ENCODE results near the gene SGCA.

Gene SGCA

DNA sequence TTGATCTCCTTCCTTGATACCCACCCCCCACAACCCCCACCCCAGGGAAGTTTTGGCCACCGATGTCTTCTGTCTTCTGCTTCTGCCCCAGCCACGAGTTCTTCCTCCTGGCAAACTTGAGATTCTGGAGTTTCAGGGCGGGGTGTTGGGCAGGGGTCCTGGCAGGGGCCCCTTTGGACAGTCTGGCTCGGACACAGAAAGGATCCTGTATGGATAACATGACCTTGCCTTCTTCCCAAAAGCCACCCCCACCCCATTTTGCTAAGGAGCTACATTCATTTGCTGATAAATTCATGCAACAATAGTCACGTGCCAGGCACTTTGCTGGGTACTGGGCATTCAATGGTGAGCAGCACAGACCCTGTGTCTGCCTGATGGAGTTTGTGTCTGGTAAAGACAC, 41.5 kb downstream of the SGCA start:
- no peaks in the 10 kb centered on the region for H3K79me2 ChIP-seq (ENCODE audit: control insufficient read depth, low read length)
- no peaks in the 10 kb centered on the region for H4K20me1 ChIP-seq (ENCODE audit: control insufficient read depth, insufficient read depth, low read depth, low read length)
- H3K9me2 ChIP-seq (replicated peaks; ENCODE audit: control insufficient read depth, low read length) = no peaks in the 10 kb centered on the region
- H3K36me3 ChIP-seq (ENCODE audit: control insufficient read depth, low read length) = no peaks in the 10 kb centered on the region
- TF ChIP-seq EZH2phosphoT487 (IDR thresholded peaks at IDR 0.05; ENCODE audit: borderline replicate concordance, low read length) = no peak
- TF ChIP-seq, protein P1, sequence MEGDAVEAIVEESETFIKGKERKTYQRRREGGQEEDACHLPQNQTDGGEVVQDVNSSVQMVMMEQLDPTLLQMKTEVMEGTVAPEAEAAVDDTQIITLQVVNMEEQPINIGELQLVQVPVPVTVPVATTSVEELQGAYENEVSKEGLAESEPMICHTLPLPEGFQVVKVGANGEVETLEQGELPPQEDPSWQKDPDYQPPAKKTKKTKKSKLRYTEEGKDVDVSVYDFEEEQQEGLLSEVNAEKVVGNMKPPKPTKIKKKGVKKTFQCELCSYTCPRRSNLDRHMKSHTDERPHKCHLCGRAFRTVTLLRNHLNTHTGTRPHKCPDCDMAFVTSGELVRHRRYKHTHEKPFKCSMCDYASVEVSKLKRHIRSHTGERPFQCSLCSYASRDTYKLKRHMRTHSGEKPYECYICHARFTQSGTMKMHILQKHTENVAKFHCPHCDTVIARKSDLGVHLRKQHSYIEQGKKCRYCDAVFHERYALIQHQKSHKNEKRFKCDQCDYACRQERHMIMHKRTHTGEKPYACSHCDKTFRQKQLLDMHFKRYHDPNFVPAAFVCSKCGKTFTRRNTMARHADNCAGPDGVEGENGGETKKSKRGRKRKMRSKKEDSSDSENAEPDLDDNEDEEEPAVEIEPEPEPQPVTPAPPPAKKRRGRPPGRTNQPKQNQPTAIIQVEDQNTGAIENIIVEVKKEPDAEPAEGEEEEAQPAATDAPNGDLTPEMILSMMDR (IDR thresholded peaks at IDR 0.05; ENCODE audit: low read depth, low read length, poor library complexity, severe bottlenecking) = no peak
- no peak overlapping the region for H3K4me3 ChIP-seq (ENCODE audit: low read length)
- H3K27me3 ChIP-seq (ENCODE audit: control insufficient read depth, low read length) = peaks cover 77% of the 10 kb centered on the region
- no peaks in the 10 kb centered on the region for H3K9me3 ChIP-seq (ENCODE audit: control insufficient read depth, insufficient read depth, low read length)
- no peak overlapping the region for H3K27ac ChIP-seq (ENCODE audit: low read depth, low read length)
- H3K4me2 ChIP-seq (ENCODE audit: low read length) = no peak overlapping the region
- H3F3A ChIP-seq (ENCODE audit: control insufficient read depth, insufficient read depth) = no peaks in the 10 kb centered on the region
- no peaks in the 10 kb centered on the region for H3K4me1 ChIP-seq (ENCODE audit: control insufficient read depth, low read length)

DNA sequence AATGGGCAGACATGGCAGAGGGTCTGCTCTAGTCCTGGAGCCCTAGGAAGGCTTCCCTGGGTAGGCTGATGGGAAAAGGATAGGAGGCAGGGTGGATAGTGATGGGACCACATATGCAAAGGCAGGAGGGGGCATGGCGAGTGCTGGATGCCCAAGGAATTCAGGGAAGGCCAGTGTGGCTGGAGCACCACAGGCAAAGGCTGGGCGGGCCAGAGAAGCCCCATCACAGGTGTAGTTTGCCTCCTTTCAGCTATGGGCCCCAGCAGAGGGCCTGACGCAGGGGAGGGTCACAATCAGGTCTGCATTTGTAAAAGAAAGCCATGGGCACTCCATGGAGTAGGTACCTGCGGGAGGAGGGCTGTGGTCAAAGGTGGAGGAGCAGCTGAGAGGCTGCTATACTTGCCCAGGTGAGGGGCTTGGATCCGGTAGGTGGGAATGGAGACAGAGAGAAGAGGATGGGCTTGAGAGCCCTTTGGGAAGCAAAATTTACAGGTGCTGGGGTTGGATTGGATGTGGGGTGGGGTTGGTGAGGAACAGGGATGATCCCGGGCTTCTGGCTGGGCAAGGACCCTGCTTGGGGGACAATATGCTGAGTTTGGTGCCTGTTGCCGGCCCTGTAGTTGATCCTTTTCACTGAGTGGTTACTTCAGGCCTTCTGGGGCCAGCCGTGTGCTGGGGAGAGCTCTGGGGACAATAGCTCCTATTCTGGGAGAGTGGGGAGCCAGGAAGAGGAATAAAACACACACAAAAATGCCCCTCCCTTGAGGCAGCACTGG, 42.2 kb downstream of the SGCA start:
- Histone ChIP-seq H3K9me3 (ENCODE audit: control insufficient read depth, insufficient read depth, low read length) (no peaks in the 10 kb centered on the region), H3K4me1 (ENCODE audit: control insufficient read depth, low read length) (no peaks in the 10 kb centered on the region), H3K79me2 (ENCODE audit: control insufficient read depth, low read length) (no peaks in the 10 kb centered on the region), H3F3A (ENCODE audit: control insufficient read depth, insufficient read depth) (no peaks in the 10 kb centered on the region), H3K9me2 (replicated peaks; ENCODE audit: control insufficient read depth, low read length) (no peaks in the 10 kb centered on the region), H3K36me3 (ENCODE audit: control insufficient read depth, low read length) (no peaks in the 10 kb centered on the region), H3K4me3 (ENCODE audit: low read length) (no peak overlapping the region), H3K27ac (ENCODE audit: low read depth, low read length) (no peak overlapping the region), H3K27me3 (ENCODE audit: control insufficient read depth, low read length) (peaks cover 72% of the 10 kb centered on the region), H4K20me1 (ENCODE audit: control insufficient read depth, insufficient read depth, low read depth, low read length) (no peaks in the 10 kb centered on the region), H3K4me2 (ENCODE audit: low read length) (no peak overlapping the region)
- TF ChIP-seq, protein P1 (IDR thresholded peaks at IDR 0.05; ENCODE audit: low read depth, low read length, poor library complexity, severe bottlenecking) = no peak
- TF ChIP-seq EZH2phosphoT487 (IDR thresholded peaks at IDR 0.05; ENCODE audit: borderline replicate concordance, low read length) = no peak

DNA sequence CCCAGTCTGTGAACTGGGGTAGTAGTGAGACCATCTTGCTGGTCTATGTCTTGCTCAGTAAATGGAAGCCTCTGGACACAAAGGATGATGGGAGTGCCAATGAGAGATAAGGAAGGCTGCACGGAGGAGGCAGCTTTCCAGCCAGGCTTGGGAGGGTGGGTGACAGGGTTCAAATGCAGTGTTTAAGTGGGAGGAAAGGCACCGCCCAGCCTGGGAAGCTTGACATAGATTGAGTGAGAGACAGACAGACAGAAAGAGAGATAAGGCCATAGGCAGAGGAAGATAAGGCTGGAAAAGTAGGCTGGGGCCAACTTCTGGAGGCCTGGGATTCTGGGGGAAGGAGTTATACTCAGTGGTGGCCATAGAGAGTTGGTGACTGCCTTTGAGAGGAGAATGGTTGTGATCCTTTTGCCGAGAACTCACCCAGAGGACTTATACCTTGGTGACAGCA, 42.8 kb downstream of the SGCA start:
- no peaks in the 10 kb centered on the region for H3F3A ChIP-seq (ENCODE audit: control insufficient read depth, insufficient read depth)
- H3K36me3 ChIP-seq (ENCODE audit: control insufficient read depth, low read length) = no peaks in the 10 kb centered on the region
- no peaks in the 10 kb centered on the region for H4K20me1 ChIP-seq (ENCODE audit: control insufficient read depth, insufficient read depth, low read depth, low read length)
- no peak overlapping the region for H3K4me3 ChIP-seq (ENCODE audit: low read length)
- H3K79me2 ChIP-seq (ENCODE audit: control insufficient read depth, low read length) = no peaks in the 10 kb centered on the region
- peaks cover 67% of the 10 kb centered on the region for H3K27me3 ChIP-seq (ENCODE audit: control insufficient read depth, low read length)
- TF ChIP-seq EZH2phosphoT487 (IDR thresholded peaks at IDR 0.05; ENCODE audit: borderline replicate concordance, low read length) = no peak
- TF ChIP-seq, protein P1 (IDR thresholded peaks at IDR 0.05; ENCODE audit: low read depth, low read length, poor library complexity, severe bottlenecking) = no peak
- H3K4me1 ChIP-seq (ENCODE audit: control insufficient read depth, low read length) = no peaks in the 10 kb centered on the region
- H3K27ac ChIP-seq (ENCODE audit: low read depth, low read length) = no peak overlapping the region
- H3K9me2 ChIP-seq (replicated peaks; ENCODE audit: control insufficient read depth, low read length) = no peaks in the 10 kb centered on the region
- H3K9me3 ChIP-seq (ENCODE audit: control insufficient read depth, insufficient read depth, low read length) = no peaks in the 10 kb centered on the region
- no peak overlapping the region for H3K4me2 ChIP-seq (ENCODE audit: low read length)
